ENCODE data around the gene PYHIN1.

PYHIN1 gene

DNA sequence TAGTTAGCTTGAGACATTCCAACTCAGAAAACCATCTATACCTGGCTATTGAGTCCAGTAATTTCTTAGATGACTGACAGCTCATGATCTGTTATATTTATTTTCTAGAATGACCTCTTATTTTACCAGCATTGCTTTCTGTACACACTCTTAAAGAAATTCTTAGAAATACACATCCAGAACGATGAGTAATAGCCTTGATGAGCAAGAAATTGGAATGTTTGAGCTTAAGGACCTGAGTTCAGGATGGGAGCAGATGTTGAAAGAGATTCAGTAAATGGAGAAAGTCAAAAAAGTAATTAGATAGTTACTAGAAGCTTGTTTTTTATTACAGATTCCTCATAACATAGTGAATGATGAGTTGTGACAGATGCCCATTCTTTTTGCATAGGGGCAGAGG, 11.7 kb downstream of the PYHIN1 start:
- no peaks in the 10 kb centered on the region for H3K9me3 ChIP-seq (ENCODE audit: insufficient read depth, low read depth, low read length)
- no peaks in the 10 kb centered on the region for H3K27me3 ChIP-seq (ENCODE audit: insufficient read depth, low read length, poor library complexity, severe bottlenecking)

DNA sequence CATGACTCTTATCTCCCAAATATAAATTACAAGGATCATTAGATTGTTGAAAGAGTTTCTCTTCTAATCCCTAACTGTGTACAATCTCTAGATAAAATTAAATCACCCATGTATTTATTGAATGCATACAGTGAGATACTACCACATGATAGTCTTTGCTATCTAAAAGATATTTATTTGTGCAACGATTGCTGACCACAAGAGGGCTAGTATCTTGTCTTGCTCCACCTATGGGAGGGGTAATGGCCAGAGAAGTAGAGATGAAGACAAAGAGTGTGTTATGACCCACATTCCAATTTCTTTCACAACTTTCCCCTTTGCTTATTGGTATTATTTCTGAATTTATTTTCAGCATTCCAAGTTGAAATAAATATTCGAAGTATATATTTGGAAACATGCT, 13.7 kb downstream of the PYHIN1 start:
- Histone ChIP-seq H3K9me3 (ENCODE audit: insufficient read depth, low read depth, low read length) (no peaks in the 10 kb centered on the region), H3K4me3 (ENCODE audit: low read length, poor library complexity, severe bottlenecking) (no peak overlapping the region), H2AFZ (ENCODE audit: low read length) (no peak overlapping the region), H3K79me2 (ENCODE audit: insufficient read depth, low read length) (no peaks in the 10 kb centered on the region), H4K20me1 (ENCODE audit: insufficient read depth, low read length, poor library complexity, severe bottlenecking) (no peaks in the 10 kb centered on the region), H3K27me3 (ENCODE audit: insufficient read depth, low read length, poor library complexity, severe bottlenecking) (no peaks in the 10 kb centered on the region), H3K9me2 (replicated peaks; ENCODE audit: low read depth, low read length) (no peaks in the 10 kb centered on the region; the same call in 1 of the 2 replicates), H3K9ac (ENCODE audit: low read depth, low read length, poor library complexity, severe bottlenecking) (no peak overlapping the region), H3K4me2 (ENCODE audit: low read depth, low read length, poor library complexity, severe bottlenecking) (no peak overlapping the region), H3K36me3 (ENCODE audit: insufficient read depth, low read length) (no peaks in the 10 kb centered on the region), H3F3A (ENCODE audit: low read depth) (no peaks in the 10 kb centered on the region), H3K4me1 (ENCODE audit: insufficient read depth, low read length, poor library complexity, severe bottlenecking) (peaks cover 5% of the 10 kb centered on the region)
- no peak for TF ChIP-seq EZH2phosphoT487 (IDR thresholded peaks at IDR 0.05; ENCODE audit: borderline replicate concordance)
- TF ChIP-seq, protein P1, sequence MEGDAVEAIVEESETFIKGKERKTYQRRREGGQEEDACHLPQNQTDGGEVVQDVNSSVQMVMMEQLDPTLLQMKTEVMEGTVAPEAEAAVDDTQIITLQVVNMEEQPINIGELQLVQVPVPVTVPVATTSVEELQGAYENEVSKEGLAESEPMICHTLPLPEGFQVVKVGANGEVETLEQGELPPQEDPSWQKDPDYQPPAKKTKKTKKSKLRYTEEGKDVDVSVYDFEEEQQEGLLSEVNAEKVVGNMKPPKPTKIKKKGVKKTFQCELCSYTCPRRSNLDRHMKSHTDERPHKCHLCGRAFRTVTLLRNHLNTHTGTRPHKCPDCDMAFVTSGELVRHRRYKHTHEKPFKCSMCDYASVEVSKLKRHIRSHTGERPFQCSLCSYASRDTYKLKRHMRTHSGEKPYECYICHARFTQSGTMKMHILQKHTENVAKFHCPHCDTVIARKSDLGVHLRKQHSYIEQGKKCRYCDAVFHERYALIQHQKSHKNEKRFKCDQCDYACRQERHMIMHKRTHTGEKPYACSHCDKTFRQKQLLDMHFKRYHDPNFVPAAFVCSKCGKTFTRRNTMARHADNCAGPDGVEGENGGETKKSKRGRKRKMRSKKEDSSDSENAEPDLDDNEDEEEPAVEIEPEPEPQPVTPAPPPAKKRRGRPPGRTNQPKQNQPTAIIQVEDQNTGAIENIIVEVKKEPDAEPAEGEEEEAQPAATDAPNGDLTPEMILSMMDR (conservative IDR thresholded peaks at IDR 0.05; ENCODE audit: low read length): peak; percentile 24; the same call in 1 of the 2 replicates

More for the DNA sequence above, 11.7 kb downstream of the PYHIN1 start:
- Histone ChIP-seq H3K9me2 (replicated peaks; ENCODE audit: low read depth, low read length) (no peaks in the 10 kb centered on the region; the same call in 1 of the 2 replicates), H3K9ac (ENCODE audit: low read depth, low read length, poor library complexity, severe bottlenecking) (no peak overlapping the region), H2AFZ (ENCODE audit: low read length) (no peak overlapping the region), H3K4me1 (ENCODE audit: insufficient read depth, low read length, poor library complexity, severe bottlenecking) (peaks cover 5% of the 10 kb centered on the region), H3K79me2 (ENCODE audit: insufficient read depth, low read length) (no peaks in the 10 kb centered on the region), H3K36me3 (ENCODE audit: insufficient read depth, low read length) (no peaks in the 10 kb centered on the region), H3K4me2 (ENCODE audit: low read depth, low read length, poor library complexity, severe bottlenecking) (no peak overlapping the region), H3F3A (ENCODE audit: low read depth) (no peaks in the 10 kb centered on the region), H4K20me1 (ENCODE audit: insufficient read depth, low read length, poor library complexity, severe bottlenecking) (no peaks in the 10 kb centered on the region), H3K4me3 (ENCODE audit: low read length, poor library complexity, severe bottlenecking) (no peak overlapping the region)
- TF ChIP-seq, protein P1 (conservative IDR thresholded peaks at IDR 0.05; ENCODE audit: low read length): no peak
- no peak for TF ChIP-seq EZH2phosphoT487 (IDR thresholded peaks at IDR 0.05; ENCODE audit: borderline replicate concordance)

DNA sequence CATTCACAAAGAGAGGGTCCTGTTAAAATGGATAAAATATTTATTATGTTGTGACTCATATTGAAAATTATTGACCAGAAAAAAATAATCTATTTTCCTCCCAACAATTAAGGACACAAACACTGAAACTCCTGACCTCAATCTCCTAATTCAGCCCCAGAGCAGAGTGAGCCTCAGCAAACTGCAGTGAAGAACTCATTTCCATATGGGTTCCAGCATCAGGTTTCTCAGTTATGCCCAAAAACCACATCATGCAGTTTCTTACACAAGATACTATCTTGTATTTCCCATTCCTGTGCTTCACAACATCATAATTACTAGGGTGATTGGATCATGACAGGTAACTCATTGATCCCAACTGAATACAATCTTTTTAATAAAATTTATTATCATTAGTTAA, 15.4 kb downstream of the PYHIN1 start:
- Histone ChIP-seq H3K9me2 (replicated peaks; ENCODE audit: low read depth, low read length) (no peaks in the 10 kb centered on the region; the same call in 1 of the 2 replicates), H3K9me3 (ENCODE audit: insufficient read depth, low read depth, low read length) (no peaks in the 10 kb centered on the region), H3K4me1 (ENCODE audit: insufficient read depth, low read length, poor library complexity, severe bottlenecking) (peaks cover 8% of the 10 kb centered on the region), H3F3A (ENCODE audit: low read depth) (0 out of 2 replicates have a peak, but pooled peaks cover 3% of the 10 kb centered on the region), H3K36me3 (ENCODE audit: insufficient read depth, low read length) (no peaks in the 10 kb centered on the region), H2AFZ (ENCODE audit: low read length) (no peak overlapping the region), H4K20me1 (ENCODE audit: insufficient read depth, low read length, poor library complexity, severe bottlenecking) (no peaks in the 10 kb centered on the region), H3K4me2 (ENCODE audit: low read depth, low read length, poor library complexity, severe bottlenecking) (no peak overlapping the region), H3K9ac (ENCODE audit: low read depth, low read length, poor library complexity, severe bottlenecking) (no peak overlapping the region), H3K79me2 (ENCODE audit: insufficient read depth, low read length) (no peaks in the 10 kb centered on the region), H3K4me3 (ENCODE audit: low read length, poor library complexity, severe bottlenecking) (no peak overlapping the region), H3K27me3 (ENCODE audit: insufficient read depth, low read length, poor library complexity, severe bottlenecking) (no peaks in the 10 kb centered on the region)
- TF ChIP-seq EZH2phosphoT487 (IDR thresholded peaks at IDR 0.05; ENCODE audit: borderline replicate concordance): no peak

DNA sequence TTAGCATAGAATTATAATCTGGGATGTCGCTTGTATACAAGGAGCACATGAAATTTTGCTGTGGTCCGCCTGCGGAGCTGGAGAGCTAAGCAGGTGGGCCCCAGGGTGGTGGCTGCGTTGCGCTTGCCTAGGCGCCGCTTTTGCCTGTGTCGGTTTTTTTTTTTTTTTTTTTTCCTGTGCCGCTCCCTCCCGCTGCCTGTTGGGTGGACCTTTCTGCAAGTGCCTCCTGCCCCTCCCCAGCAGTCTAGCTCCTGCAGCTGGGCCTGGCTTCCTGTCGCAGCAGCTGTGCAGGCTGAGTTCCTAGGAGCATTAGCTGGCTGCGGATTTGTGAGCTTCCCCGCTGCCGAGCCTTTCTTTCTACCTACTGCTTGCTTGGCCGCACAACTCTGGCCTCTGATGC, 20.6 kb downstream of the PYHIN1 start:
- Histone ChIP-seq H3K79me2 (ENCODE audit: insufficient read depth, low read length) (no peaks in the 10 kb centered on the region), H3K27me3 (ENCODE audit: insufficient read depth, low read length, poor library complexity, severe bottlenecking) (no peaks in the 10 kb centered on the region), H3K9me2 (replicated peaks; ENCODE audit: low read depth, low read length) (no peaks in the 10 kb centered on the region), H2AFZ (ENCODE audit: low read length) (peak overlapping the region; percentile 69), H3F3A (ENCODE audit: low read depth) (0 out of 2 replicates have a peak, but pooled peaks cover 6% of the 10 kb centered on the region), H3K4me1 (ENCODE audit: insufficient read depth, low read length, poor library complexity, severe bottlenecking) (peaks cover 15% of the 10 kb centered on the region), H3K36me3 (ENCODE audit: insufficient read depth, low read length) (no peaks in the 10 kb centered on the region), H3K9ac (ENCODE audit: low read depth, low read length, poor library complexity, severe bottlenecking) (peak overlapping the region; percentile 68), H3K4me2 (ENCODE audit: low read depth, low read length, poor library complexity, severe bottlenecking) (peak overlapping the region; percentile 88), H3K4me3 (ENCODE audit: low read length, poor library complexity, severe bottlenecking) (peak overlapping the region; percentile 71), H4K20me1 (ENCODE audit: insufficient read depth, low read length, poor library complexity, severe bottlenecking) (no peaks in the 10 kb centered on the region), H3K9me3 (ENCODE audit: insufficient read depth, low read depth, low read length) (no peaks in the 10 kb centered on the region)
- TF ChIP-seq, protein P1 (conservative IDR thresholded peaks at IDR 0.05; ENCODE audit: low read length): peak; percentile 21; the same call in 1 of the 2 replicates
- TF ChIP-seq EZH2phosphoT487 (IDR thresholded peaks at IDR 0.05; ENCODE audit: borderline replicate concordance): no peak

All from Loucy (cell line).